DND-41 (cell line): ENCODE data around the gene STAG1.

Experiments
- EZH2 ChIP-seq: IDR thresholded peaks from 3 replicates; pipeline ENCODE4 v1.6.1; 2012; ENCODE audit warnings: borderline replicate concordance, low read depth, mild to moderate bottlenecking, moderate library complexity, low read length, inconsistent platforms; ENCODE audit not compliant: severe bottlenecking
- TF ChIP-seq, protein P1 (sequence below): IDR thresholded peaks from 2 replicates; pipeline ENCODE4 v1.5.1; 2012; ENCODE audit warnings: borderline replicate concordance, low read length, moderate library complexity, mild to moderate bottlenecking; ENCODE audit not compliant: poor library complexity, severe bottlenecking; ENCODE audit errors: extremely low read depth

GRCh38 chr3:136326316-136326715, 425.9 kb downstream of the STAG1 start:
- TF ChIP-seq, protein P1, sequence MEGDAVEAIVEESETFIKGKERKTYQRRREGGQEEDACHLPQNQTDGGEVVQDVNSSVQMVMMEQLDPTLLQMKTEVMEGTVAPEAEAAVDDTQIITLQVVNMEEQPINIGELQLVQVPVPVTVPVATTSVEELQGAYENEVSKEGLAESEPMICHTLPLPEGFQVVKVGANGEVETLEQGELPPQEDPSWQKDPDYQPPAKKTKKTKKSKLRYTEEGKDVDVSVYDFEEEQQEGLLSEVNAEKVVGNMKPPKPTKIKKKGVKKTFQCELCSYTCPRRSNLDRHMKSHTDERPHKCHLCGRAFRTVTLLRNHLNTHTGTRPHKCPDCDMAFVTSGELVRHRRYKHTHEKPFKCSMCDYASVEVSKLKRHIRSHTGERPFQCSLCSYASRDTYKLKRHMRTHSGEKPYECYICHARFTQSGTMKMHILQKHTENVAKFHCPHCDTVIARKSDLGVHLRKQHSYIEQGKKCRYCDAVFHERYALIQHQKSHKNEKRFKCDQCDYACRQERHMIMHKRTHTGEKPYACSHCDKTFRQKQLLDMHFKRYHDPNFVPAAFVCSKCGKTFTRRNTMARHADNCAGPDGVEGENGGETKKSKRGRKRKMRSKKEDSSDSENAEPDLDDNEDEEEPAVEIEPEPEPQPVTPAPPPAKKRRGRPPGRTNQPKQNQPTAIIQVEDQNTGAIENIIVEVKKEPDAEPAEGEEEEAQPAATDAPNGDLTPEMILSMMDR: no peak
- no peak for TF ChIP-seq EZH2
